Tibial nerve (tissue), 4 donors: ENCODE results near the gene ST3GAL3.

ENCODE experiments used
- EP300 ChIP-seq, 2 donors: sonication (generic); formaldehyde crosslinking; IDR thresholded peaks; one replicate each; pipeline ENCODE4 v1.6.1; 2017; ENCODE audit warnings: antibody characterized with exemption in 2 of 2, mild to moderate bottlenecking in 1 of 2
- POLR2A ChIP-seq, 2 donors: fragments of 450-650 bp; IDR thresholded peaks; one replicate each; pipeline ENCODE4 v1.6.1; 2017; ENCODE audit warnings: antibody characterized with exemption in 2 of 2, mild to moderate bottlenecking in 2 of 2, moderate library complexity in 2 of 2
- TF ChIP-seq, protein P1 (sequence below), 5 experiments: fragments of 200-600 bp in 3 of 5; fragments of 450-650 bp in 2 of 5; sonication (generic) in 3 of 5; IDR thresholded peaks; one replicate each; pipeline ENCODE4 v1.5.1; 2016 to 2019; ENCODE audit warnings: antibody characterized with exemption in 5 of 5, mild to moderate bottlenecking in 3 of 5, moderate library complexity in 2 of 5

DNA sequence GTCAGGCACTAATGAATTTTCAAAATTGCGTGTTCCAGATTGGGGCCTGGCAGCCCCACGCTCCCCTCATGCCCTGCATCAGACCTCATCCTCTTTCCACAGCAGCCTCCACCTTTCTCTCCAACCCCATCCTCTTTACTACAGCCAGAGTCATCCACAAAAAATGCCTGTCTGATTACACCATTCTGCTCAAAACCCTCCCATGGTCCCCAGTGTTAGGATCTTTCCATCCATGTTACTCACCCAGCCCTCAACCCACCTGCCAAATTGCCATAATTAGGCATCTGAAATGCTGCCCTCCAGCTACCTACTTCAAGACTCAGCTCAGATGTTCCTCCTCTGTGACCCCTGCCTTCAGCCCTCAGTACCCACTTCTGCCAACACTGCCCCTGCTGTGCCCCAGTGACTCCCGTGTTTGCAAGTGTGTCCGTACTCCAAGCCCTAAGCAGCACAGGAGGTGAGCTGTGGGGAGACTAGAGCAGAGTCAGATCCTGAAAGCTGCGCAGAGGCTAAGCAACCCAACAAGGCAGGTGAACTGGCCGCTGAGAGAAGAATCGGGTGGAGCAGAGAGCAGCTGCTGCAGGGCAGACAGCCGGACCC is 225.6 kb downstream of the ST3GAL3 start:
- TF ChIP-seq POLR2A (IDR thresholded peaks at IDR 0.05), result no peak
- TF ChIP-seq, protein P1, sequence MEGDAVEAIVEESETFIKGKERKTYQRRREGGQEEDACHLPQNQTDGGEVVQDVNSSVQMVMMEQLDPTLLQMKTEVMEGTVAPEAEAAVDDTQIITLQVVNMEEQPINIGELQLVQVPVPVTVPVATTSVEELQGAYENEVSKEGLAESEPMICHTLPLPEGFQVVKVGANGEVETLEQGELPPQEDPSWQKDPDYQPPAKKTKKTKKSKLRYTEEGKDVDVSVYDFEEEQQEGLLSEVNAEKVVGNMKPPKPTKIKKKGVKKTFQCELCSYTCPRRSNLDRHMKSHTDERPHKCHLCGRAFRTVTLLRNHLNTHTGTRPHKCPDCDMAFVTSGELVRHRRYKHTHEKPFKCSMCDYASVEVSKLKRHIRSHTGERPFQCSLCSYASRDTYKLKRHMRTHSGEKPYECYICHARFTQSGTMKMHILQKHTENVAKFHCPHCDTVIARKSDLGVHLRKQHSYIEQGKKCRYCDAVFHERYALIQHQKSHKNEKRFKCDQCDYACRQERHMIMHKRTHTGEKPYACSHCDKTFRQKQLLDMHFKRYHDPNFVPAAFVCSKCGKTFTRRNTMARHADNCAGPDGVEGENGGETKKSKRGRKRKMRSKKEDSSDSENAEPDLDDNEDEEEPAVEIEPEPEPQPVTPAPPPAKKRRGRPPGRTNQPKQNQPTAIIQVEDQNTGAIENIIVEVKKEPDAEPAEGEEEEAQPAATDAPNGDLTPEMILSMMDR (IDR thresholded peaks at IDR 0.05), result no peak
- no peak for TF ChIP-seq EP300 (IDR thresholded peaks at IDR 0.05)
